Measurements from ENCODE around the gene RFTN2. TPM values are rescaled to one million over a fixed set of nuclear protein-coding genes. Genes with fewer than 3 reads are reported as not detected.

Gene RFTN2
- total and polyA plus RNA-seq, 9 of the 15 experiments (the other 6 are each of a cell fraction or from before 2014, with no cell fraction given): 0.01 to 0.11 (median 0.04) TPM; not detected in 6

- no peak overlapping the region for H3K4me2 ChIP-seq (ENCODE audit: insufficient read depth, low read length)
- no peaks in the 10 kb centered on the region for H3K4me1 ChIP-seq (replicated peaks in 1 of 2; ENCODE audit: control insufficient read depth in 2 of 2, insufficient read depth in 2 of 2, low read length in 2 of 2)
- H4K20me1 ChIP-seq (replicated peaks; ENCODE audit: control insufficient read depth, insufficient read depth, low read length): no peaks in the 10 kb centered on the region
- H3K9ac ChIP-seq (ENCODE audit: insufficient read depth in 1 of 2, low read depth in 2 of 2, low read length in 2 of 2): no peak overlapping the region
- peaks cover 45% of the 10 kb centered on the region; the same call in 2 of the 3 replicates for H3K36me3 ChIP-seq (ENCODE audit: control insufficient read depth, insufficient read depth, low read length)
- DNase-seq (ENCODE audit: extremely low read depth in 1 of 4, low spot score in 3 of 4) (no peak), FAIRE-seq (no peak), ATAC-seq (no peak)
- no peaks in the 10 kb centered on the region for H3K27me3 ChIP-seq (ENCODE audit: control insufficient read depth in 2 of 2, insufficient read depth in 2 of 2, low read length in 2 of 2)
- CTCF ChIA-PET (ENCODE audit: low intra/inter-chr PET ratio): no interaction called here
- WGBS (ENCODE audit: insufficient coverage, low coverage, missing lambda C conversion rate): 80% methylated on average over 2 of the region's 3 CpGs
- BruUV-seq (replicated peaks): no TSS peak
- intact Hi-C loops (cut with micrococcal nuclease) (no loop called here), in situ Hi-C loops (cut with MboI) (no loop called here)
- H3K79me2 ChIP-seq (ENCODE audit: control insufficient read depth, insufficient read depth, low read length): no peaks in the 10 kb centered on the region; the same call in 2 of the 3 replicates
- no peaks in the 10 kb centered on the region for H3K9me3 ChIP-seq (replicated peaks; ENCODE audit: control insufficient read depth, insufficient read depth, low read depth, low read length)
- no peak overlapping the region for H2AFZ ChIP-seq (ENCODE audit: low read depth, low read length)
- H3K4me3 ChIP-seq: no peak overlapping the region
- POLR2A ChIA-PET: interaction anchor here (1.5 kb wide), 1 partner anchor 27 kb away, joined by 3 read pairs; the partner anchor contains the start of gene MOB4
- TF ChIP-seq EZH2 (IDR thresholded peaks at IDR 0.05; ENCODE audit: borderline replicate concordance, low read depth, low read length) (no peak), ZNF639 (CRISPR knock-in tag; conservative IDR thresholded peaks at IDR 0.05 in 1 of 2, IDR thresholded peaks at IDR 0.05 in 1 of 2) (no peak), CBX5 (IDR thresholded peaks at IDR 0.05; ENCODE audit: borderline replicate concordance, low read depth) (no peak), PCBP2 (IDR thresholded peaks at IDR 0.05; ENCODE audit: low read depth, low read length, poor library complexity, severe bottlenecking) (no peak), ZNF384 (IDR thresholded peaks at IDR 0.05; ENCODE audit: low read depth, low read length) (no peak), HMGN3 (IDR thresholded peaks at IDR 0.05; ENCODE audit: borderline replicate concordance, extremely low read depth, insufficient read length, low read depth, low read length) (no peak), E2F3 (CRISPR knock-in tag; IDR thresholded peaks at IDR 0.05) (no peak), E2F8 (IDR thresholded peaks at IDR 0.05; ENCODE audit: low read depth, partially characterized antibody) (no peak), ZNF274 (IDR thresholded peaks at IDR 0.05; ENCODE audit: borderline replicate concordance, low read depth, low read length) (no peak), ZNF41 (CRISPR knock-in tag; conservative IDR thresholded peaks at IDR 0.05) (no peak)
- TF ChIP-seq, protein P1, sequence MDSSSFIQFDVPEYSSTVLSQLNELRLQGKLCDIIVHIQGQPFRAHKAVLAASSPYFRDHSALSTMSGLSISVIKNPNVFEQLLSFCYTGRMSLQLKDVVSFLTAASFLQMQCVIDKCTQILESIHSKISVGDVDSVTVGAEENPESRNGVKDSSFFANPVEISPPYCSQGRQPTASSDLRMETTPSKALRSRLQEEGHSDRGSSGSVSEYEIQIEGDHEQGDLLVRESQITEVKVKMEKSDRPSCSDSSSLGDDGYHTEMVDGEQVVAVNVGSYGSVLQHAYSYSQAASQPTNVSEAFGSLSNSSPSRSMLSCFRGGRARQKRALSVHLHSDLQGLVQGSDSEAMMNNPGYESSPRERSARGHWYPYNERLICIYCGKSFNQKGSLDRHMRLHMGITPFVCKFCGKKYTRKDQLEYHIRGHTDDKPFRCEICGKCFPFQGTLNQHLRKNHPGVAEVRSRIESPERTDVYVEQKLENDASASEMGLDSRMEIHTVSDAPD (CRISPR knock-in tag; IDR thresholded peaks at IDR 0.05): no peak
- TF ChIP-seq, protein P2, sequence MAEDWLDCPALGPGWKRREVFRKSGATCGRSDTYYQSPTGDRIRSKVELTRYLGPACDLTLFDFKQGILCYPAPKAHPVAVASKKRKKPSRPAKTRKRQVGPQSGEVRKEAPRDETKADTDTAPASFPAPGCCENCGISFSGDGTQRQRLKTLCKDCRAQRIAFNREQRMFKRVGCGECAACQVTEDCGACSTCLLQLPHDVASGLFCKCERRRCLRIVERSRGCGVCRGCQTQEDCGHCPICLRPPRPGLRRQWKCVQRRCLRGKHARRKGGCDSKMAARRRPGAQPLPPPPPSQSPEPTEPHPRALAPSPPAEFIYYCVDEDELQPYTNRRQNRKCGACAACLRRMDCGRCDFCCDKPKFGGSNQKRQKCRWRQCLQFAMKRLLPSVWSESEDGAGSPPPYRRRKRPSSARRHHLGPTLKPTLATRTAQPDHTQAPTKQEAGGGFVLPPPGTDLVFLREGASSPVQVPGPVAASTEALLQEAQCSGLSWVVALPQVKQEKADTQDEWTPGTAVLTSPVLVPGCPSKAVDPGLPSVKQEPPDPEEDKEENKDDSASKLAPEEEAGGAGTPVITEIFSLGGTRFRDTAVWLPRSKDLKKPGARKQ (CRISPR knock-in tag; IDR thresholded peaks at IDR 0.05): no peak
- no peaks in the 10 kb centered on the region for H3K9me1 ChIP-seq (ENCODE audit: control insufficient read depth, insufficient read depth, low read length)
- H3K27ac ChIP-seq (ENCODE audit: extremely low read depth, low read depth, low read length): no peak overlapping the region
These were observed 132.2 kb downstream of the RFTN2 start for GRCh38 chr2:197543206-197543605.

Data from K562 (cell line).